GM21825 (cell line): ENCODE measurements around the gene PIKFYVE.
"Not testable (repeated sequence)": the region's sequence is repeated elsewhere in the genome, so short reads cannot be mapped to it uniquely, and the experiment has no call there.

ENCODE experiments used
- ATAC-seq: cut with Tn5 transposase; IDR thresholded peaks from one replicate; pipeline ENCODE4 v1.9.1; 2021; ENCODE audit warnings: mild to moderate bottlenecking, moderate library complexity; ENCODE audit not compliant: unreplicated experiment

PIKFYVE gene

DNA sequence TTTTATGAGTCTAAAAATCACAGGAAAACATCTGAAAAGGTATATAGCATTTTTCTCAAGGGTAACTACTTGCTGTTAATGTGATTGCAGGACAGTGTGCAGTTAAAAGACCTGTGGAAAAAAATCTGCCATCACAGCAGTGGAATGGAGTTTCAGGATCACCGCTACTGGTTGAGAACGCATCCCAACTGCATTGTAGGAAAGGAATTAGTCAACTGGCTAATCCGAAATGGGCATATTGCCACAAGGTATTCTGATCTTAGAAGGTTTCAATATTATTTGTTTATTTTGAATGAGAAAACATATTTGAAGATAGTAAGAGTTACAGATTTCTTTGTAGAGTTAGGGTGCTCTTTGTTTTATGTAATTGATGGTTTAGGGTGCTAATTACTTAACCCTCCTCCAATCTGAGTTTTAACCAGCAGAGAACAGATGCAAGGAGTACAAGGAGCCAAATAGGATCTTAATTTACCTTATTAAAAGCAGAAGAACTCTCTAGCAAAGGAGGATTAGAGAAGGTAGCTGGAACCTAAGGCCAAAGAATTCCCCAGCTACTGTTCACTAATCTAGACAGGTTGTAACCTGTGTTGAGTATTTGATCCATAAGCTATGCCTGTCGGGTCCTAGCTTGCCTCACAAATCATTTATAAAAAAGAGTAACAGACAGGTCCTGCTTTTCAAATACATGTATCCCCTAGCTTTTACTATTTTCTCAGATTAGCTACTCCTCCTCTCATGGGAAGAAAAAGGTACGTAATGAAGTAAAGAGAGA is 35.0 kb downstream of the PIKFYVE start:
- no peak for ATAC-seq

DNA sequence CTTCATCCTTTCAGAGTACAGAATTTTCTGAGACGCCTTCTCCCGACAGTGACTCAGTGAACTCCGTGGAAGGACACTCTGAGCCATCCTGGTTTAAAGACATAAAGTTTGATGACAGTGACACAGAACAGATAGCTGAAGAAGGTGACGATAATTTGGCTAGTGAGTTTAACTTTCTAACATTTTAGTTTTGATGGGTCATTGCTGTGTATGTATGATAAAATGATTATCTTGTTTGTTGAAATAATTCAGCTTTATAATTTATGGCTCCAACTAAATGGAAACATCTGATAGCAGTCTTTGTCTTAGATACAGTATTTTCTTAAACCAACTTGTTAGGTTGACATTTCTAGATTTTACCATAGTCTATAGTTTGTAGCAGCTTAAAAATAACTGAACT is 38.1 kb downstream of the PIKFYVE start:
- no peak for ATAC-seq

DNA sequence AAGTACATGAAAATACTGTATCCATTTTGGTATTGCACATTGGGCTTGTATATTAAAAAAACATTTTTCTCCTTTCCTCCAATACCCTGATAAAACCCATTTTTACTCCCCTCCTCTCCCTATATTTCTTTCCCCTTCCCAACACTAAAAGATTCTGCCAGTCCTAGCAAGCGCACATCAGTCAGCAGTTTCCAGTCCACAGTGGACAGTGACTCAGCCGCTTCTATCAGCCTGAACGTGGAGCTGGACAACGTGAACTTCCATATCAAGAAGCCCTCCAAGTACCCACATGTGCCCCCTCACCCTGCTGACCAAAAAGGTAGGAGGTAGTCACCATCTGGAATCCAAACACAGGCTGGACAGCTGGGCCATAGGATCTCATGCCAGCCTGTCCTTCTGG is 38.6 kb downstream of the PIKFYVE start:
- no peak for ATAC-seq

DNA sequence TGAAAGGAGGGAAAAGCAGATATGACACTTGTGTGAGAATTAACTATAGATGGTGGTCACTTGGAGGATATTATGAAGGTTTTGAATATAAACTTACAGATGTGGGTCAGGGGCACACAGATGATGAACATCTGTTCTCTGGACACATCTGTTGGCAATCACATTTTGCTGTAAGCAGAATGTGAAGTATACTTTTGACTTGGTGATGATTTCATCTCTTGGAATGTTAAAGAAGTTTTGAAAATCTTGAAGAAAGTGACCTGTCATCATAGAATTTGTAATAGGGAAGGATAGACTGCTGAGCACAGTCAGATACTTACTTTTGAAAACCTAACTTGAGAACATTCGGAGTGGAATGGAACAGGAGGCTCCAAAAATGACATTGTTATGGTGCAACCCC is 40.2 kb downstream of the PIKFYVE start:
- ATAC-seq = no peak

DNA sequence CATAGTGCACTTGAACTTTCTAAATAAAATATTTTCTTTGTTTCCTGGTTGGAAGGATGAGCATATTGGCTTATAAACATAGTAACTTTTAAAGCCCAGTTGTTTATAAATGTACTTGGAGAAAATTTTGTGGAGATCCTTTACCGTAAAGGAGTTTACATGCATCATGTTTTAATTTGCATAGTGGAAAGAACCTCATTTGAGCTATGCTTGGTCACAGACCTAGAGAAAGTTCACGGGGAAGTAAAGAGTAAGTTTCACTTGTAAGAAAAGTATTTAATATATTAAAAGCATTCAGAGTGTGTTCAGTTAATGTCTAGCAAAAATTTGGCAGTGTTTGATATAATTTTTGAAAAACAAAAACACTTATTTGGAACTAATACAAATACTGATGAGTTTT is 45.3 kb downstream of the PIKFYVE start:
- peak; percentile 61 for ATAC-seq

DNA sequence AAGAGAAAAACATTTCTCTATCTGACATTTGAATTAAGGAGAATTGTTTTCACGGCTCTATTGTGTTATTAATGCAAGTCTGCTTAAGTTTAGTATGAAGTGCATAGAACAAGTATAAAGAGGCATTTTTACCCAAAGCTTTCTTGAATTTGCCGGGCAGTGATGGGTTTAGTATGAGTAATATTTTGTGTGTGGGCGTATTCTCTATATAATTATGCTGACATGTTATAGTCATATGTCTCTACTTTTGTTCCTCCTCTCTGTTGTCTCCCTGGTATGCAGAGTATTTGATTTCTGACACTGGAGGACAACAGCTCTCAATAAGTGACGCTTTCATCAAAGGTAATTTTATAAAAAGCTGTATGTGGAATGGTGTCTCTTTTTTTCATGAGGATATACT is 45.9 kb downstream of the PIKFYVE start:
- ATAC-seq = peak; percentile 48

DNA sequence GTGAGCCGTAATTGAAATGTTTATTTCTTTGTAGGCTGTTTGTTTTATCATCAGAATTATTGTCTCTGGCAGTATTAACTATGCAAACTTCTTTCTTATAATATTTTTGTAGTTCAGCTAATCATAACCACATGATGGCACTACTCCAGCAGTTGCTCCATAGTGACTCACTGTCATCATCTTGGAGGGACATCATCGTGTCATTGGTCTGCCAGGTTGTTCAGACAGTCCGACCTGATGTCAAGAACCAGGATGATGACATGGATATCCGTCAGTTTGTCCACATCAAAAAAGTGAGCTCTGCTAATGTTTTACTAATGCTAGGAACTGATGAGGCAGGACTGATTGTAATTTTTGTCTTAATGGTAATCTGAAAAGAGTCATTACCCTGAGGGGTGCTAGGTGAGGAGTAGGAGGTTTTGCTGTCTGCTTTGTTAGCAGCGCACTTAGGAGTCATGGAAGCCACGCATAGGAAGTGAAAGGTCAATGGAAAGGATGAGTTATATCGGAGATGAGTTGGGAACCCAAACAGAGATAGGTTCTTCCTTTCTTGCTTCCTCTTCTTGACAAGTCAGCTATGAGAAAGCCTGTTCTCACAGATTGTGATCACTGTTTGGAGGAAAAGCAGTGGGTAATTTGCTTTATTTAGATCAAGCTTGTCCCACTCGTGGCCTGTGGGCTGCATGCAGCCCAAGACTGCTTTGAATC is 49.2 kb downstream of the PIKFYVE start:
- ATAC-seq = peak; percentile 63

DNA sequence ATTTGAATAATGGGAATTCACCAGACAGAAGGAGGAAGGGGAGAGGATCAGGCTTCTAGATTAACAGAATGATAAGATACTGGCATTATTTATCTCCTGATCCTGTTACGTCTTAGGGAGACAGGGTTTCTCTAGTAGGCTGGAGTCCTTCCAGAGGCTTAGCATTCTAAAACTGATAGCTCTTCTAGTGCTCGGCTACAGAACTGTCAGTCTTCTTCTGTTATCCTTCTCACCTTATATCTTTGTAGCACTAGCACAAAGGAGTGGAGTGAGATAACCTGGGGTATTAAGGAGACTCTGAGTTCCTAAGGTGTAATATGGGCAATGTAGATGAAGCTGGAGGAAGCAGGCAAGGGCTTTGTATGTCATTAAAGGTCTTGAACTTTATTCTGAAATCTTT is 52.1 kb downstream of the PIKFYVE start:
- no peak for ATAC-seq

DNA sequence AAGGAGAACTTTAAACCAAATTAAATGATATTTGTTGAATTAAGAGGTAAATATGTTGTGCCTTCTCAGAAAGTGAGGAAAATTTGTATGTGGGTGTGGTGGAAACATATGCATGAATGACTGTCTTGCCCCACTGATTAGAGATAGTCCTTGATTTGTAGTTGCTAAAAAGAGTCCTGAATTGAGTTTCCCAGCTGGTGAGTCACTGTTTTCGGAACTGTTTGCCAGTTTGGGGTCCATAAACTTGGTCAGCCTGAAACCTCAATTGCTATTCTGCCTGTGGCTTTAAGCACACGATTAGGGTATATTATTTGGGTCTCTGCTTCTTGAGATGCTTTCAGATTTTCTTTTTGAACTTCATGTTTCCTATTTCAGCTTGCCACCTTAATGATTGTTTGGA is 53.3 kb downstream of the PIKFYVE start:
- ATAC-seq = peak; percentile 34

DNA sequence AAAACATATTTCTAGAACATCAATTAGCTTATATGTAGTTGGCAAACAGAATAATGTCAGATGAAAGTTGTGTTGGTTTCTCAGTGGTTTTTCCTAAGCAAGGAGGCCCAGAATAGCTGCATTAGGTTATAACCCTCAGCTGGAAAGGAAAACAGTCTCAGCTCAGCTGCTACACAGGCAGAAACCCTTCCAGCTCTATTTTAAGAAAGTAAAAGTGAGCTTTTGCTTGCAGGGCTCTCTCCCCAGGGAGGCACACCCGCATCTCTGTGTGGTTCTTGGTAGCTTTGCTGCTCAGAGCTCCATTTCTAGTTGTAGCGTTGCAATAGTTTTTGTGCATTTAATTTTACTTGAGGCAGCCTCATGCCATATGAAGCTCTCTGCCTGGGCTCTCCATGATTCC is 54.6 kb downstream of the PIKFYVE start:
- ATAC-seq = peak; percentile 92

DNA sequence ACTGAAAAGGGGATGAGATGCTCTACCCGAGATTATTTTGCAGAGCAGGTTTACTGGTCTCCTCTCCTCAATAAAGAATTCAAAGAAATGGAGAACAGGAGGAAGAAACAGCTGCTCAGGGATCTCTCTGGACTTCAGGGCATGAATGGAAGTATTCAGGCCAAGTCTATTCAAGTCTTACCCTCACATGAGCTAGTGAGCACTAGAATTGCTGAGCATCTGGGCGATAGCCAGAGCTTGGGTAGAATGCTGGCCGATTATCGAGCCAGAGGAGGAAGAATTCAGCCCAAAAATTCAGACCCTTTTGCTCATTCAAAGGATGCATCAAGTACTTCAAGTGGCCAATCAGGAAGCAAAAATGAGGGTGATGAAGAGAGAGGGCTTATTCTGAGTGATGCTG is 60.0 kb downstream of the PIKFYVE start:
- no peak for ATAC-seq

DNA sequence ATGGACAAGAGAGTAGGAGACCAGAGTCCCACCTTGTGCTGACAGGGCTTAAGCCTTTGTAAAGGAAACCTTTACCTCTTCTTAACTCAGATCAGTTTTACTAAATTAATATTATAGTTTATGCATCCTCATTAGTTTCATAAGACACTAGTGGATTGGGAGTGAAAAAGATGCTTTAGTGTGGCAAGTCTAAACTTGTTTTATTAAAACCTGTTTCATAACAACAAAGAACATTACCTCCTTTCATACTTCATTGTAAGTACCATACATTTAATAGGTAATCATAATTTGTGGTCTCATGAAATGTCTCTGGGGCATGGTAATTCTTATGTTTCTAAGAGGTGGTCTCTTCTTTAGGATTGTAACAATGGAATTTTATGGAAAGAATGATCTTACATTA is 63.4 kb downstream of the PIKFYVE start:
- no peak for ATAC-seq

DNA sequence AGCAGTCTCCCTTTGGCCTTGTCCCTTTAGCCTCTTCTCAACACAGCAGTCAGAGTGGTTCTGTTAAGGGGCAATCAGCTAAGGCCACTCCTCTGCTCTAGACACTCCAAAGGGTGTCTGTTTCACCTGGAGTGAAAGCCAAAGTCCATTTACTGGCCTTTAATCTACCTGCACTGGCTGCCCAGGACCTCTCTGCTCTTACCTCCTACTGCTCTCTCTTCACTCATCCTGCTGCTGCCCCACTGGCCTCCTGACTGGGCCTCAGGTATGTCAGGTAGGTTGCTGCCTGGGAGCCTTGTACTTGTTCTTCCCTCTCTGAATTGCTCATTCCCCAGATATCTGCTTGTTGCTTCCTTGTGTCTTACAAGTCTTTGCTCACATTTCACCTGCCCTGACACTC is 68.2 kb downstream of the PIKFYVE start:
- no peak for ATAC-seq

DNA sequence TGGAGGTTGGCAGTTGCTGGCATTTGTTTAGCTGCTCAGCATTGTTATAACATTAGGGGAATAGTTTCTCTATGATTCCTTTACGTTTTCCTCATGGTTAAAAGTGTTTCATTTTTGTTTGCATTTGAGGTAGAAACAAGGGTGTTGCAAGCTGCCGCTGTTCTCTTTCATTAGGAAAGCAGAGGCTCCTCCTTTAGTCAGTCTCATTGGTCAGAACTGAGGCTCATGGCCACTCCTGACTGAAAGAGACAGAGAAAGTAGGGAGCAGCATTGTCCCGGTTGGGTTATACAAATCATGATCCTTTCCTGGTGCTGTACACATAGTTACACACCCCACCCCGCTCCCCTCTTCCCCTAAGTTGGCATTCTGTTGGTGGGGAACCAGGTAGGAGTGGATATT is 80.7 kb downstream of the PIKFYVE start:
- ATAC-seq = no peak

DNA sequence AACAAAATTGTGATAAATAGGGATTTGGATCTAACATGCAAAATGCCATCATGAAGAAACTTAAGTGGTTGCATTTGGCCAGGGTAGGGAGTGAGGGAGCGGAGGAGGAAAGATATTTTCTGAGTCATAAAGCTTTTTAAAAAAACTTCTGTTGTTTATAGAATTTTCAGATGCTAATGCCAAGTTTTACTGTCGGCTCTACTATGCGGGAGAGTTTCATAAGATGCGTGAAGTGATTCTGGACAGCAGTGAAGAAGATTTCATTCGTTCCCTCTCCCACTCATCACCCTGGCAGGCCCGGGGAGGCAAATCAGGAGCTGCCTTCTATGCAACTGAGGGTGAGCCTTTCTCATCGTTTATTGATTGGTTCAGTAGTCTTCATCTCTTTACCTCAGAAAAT is 84.6 kb downstream of the PIKFYVE start:
- ATAC-seq = no peak

DNA sequence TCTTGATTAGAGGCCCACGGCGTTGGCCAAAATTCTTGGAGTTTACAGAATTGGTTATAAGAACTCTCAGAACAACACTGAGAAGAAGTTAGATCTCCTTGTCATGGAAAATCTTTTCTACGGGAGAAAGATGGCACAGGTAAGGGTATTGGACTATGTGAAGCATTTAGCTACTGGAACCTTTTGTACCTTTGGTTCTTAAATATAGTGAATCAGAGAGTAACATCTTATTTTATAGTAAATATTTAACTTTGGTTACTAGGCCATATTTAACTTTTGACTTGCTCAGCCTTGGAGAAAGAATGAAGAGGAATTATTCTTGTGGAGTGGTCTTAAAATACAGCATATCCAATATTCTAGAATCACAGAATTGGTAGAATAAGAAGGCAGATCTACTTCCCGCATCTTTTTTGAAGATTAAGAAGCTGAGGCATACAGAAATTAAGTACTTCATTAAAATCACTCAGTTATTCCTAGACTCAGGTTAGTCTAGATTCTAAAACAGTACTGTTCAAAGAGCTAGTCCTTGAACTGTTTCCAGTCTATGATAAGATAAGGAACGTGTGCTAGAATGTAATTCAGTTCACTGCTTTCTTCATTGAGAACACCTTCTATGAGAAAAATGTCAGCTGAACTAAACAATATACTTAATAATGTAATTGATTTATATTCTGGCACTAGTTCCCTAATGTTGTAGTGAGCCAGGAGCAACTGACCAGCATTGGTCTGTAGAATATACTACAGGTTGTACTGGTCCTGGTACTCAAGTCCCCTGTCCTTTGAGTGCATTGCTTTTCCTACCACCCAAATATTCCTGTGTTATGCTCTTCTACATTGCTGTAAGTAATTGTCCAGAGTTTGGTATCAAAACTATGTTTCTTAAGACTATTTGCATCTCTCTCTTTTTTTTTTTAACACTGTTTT is 86.9 kb downstream of the PIKFYVE start:
- no peak for ATAC-seq

DNA sequence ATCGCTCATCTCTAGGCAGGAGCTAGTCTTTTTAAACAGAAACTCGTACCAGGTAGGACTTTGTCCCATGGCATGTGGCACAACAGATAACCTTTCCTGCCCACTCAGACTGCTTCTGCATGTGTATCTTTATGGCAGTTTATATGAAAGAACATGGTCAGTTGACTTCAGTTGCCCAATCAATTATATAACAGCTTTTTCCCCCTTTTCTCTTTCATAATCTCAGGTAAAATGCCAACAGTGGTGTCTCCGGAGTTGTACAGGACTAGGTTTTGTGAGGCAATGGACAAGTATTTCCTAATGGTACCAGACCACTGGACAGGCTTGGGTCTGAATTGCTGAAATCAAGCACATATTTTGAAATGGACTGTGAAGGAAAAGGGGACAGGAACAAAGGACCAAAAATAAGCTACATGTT is 88.9 kb downstream of the PIKFYVE start:
- no peak for ATAC-seq

DNA sequence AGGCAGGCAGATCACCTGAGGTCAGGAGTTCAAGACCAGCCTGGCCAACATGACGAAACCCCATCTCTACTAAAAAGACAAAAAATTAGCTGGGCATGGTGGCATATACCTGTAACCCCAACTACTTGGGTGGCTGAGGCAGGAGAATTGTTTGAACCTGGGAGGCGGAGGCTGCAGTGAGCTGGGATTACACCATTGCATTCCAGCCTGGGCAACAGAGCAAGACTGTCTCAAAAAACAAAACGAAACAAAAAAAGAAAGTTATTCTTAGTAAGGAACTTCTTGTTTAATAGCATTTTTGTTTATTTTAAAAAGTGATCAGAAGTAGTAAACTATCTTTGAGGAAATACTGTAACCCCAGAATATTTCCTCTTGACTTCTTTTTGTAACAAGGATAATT is 90.4 kb downstream of the PIKFYVE start:
- not testable (repeated sequence) for ATAC-seq

DNA sequence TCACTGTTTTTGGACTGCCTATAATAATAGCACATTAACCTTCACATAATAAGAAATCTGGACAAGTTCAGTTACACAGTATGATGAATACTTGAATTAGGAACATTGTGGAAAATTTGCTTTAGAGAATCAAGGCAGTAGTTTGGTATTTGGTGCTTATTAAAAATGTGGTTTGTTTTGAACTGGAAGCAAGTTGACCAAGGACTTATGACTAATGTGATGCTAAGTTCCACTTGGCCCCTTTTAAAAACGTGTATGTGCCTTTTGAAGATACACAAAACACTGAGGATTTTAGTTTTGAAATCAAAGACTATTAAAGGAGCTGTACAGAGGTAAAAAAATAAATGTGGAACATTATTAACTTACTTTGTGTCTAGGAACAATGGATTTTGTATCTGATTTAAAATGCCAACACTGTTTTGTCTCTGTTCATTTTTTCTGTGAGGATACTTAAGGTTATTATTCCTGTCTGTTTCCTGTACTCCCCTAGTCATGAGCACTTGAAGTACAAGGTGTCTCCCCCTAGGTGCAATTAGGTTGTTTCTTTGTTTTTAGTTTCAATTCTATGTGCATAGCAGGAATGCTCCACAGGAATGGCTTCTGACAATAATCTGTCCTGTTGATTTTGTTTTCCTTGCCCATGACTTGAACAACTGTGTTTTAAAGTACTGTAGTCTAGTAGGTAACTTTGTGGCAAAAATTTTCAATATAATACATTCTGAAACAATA is 91.0 kb downstream of the PIKFYVE start:
- no peak for ATAC-seq

DNA sequence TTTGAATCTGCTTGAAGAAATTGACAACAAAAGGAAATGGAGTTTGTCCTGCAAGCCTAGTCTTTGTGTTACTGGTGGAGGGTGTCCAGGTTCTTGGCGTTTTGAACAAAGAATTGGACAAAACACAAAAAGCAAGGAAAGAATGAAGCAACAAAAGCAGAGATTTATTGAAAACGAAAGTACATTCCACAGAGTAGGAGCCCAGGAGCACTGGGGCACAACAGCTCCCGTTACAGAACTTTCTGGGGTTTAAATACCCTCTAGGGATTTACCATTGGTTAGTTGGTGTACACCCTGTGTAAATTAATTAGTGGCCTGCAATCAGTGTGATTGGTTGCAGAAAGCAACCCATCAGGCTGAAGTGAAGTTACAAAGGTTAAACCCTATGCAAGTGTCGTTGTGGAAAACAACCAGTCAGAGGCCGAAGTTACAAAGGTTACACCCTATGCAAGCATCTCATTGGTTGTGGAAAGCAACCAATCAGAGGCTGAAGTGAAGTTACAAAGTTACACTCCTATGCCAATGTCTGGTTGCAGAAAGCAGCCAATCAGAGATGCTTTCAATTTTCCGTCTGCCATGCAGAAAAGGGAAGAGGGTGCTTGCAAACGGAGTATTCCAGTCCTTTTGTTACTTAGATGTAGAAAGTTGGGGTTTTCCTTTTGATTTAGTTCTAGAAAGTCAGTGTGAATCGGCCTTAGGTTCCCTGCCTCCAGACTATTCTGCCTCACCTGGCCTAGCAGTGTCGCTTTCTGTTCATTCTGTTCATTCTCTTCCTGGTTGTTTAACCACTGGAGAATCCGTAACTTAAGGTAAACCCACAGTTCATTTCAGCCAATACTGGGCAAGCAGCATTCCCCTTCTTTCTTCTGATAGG is 92.9 kb downstream of the PIKFYVE start:
- ATAC-seq = no peak
